Measurements from ENCODE around the gene SSTR3. TPM values are rescaled to one million over a fixed set of nuclear protein-coding genes. Genes with fewer than 3 reads are reported as not detected.

The SSTR3 gene
- total and polyA plus RNA-seq, 2 of the 4 experiments (the other 2 are of a cell fraction) = under 0.01 to 0.07 TPM

DNA sequence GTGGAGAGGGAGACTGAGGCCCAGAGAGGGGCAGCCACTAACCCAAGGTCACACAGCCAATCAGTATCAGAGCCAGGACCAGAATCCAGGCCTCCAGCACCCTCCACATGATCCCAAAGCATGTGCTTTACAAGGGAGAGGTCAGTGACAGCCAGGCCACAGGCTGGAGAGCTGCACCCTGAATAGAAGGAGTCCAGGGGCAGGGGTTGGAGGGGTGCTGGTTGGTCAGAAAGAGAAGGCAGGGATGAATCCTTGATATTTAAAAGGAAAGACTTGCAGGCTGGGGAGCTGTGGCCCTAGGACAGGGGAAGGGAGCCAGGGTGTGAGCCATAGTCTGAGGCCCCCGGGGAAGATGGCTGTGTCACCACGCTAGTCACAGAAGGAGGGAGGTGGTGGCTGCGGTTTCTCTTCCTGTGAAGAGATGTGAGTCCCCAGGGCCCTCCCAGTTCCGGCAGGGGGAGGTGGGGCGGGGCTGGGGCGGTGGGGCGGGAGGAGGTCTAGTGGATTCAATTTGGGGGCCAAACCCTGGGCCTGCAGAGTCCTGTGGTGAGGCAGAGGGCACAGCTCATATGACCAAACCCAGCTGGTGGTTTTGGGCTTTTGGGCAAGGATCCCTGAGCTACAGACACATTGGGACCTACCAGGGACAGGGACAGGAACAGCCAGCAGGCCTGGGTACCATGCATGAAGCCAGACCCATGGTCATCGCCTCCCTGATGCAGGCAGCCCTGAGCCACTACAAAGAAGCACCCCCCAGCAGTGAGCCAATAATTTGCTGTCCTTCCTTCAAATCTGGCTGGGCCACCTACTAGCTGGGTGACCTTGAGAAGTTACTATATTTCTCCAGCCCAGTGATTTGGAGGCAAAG, 17.8 kb upstream of the SSTR3 start (continued):
- TF ChIP-seq BHLHE40 (IDR thresholded peaks at IDR 0.05; ENCODE audit: low read depth, low read length) = no peak
- no peak for TF ChIP-seq MAFK (IDR thresholded peaks at IDR 0.05; ENCODE audit: low read depth, low read length)

DNA sequence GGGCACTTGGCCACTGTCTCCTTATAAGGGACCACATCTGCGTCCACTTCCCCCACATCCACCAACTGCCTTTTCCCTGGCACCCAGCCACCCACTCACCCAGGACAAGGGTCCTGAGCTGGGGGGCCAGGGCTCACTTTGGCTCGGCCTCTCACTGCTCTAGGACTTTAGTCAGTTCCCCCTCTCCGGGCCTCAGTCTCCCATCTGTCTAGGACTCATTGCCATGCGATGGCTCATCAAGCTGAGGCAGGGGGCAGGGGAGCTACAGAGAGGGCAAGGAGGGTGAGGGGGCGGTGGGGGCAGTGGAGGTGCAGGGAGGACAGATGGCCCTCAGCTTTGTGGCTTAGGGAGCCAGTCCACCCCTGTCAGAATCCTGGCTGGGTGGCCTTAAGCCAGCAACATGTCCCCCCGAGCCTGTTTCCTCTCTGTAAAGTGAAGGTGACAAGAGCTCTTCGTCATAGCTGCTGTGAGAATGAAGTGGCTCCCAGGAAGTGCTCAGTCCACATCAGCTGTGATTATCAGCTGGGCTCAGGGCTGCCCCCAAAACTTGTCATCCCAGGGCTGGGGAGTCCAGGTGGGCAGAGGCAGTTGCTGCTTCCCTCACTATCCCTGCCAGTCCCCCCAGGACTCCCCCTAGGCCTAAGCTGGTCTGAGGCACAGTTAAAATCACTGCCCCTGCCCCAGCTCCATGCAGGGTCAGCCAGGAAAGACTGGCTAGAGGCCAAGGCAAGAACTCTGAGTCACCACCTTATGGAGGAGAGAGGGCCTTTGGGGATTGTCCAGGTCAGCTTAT, 16.9 kb upstream of the SSTR3 start:
- H2BK120ac ChIP-seq (ENCODE audit: low read depth, low read length) = peak overlapping the region; percentile 79
- TF ChIP-seq, protein P1, sequence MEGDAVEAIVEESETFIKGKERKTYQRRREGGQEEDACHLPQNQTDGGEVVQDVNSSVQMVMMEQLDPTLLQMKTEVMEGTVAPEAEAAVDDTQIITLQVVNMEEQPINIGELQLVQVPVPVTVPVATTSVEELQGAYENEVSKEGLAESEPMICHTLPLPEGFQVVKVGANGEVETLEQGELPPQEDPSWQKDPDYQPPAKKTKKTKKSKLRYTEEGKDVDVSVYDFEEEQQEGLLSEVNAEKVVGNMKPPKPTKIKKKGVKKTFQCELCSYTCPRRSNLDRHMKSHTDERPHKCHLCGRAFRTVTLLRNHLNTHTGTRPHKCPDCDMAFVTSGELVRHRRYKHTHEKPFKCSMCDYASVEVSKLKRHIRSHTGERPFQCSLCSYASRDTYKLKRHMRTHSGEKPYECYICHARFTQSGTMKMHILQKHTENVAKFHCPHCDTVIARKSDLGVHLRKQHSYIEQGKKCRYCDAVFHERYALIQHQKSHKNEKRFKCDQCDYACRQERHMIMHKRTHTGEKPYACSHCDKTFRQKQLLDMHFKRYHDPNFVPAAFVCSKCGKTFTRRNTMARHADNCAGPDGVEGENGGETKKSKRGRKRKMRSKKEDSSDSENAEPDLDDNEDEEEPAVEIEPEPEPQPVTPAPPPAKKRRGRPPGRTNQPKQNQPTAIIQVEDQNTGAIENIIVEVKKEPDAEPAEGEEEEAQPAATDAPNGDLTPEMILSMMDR (conservative IDR thresholded peaks at IDR 0.05; ENCODE audit: low read depth, low read length) = no peak
- TF ChIP-seq RAD21 (IDR thresholded peaks at IDR 0.05; ENCODE audit: low read length) (no peak), MAZ (IDR thresholded peaks at IDR 0.05; ENCODE audit: borderline replicate concordance, low read depth, low read length) (0 out of 2 replicates have a peak, but pooled peaks have one; percentile 13), CEBPB (IDR thresholded peaks at IDR 0.05; ENCODE audit: low read depth, low read length) (no peak), FOS (IDR thresholded peaks at IDR 0.05; ENCODE audit: low read depth, low read length) (peak; percentile 45), SMC3 (IDR thresholded peaks at IDR 0.05; ENCODE audit: low read depth, low read length) (no peak), RCOR1 (IDR thresholded peaks at IDR 0.05; ENCODE audit: insufficient replicate concordance, low read length) (no peak)
- TF ChIP-seq, protein P2, sequence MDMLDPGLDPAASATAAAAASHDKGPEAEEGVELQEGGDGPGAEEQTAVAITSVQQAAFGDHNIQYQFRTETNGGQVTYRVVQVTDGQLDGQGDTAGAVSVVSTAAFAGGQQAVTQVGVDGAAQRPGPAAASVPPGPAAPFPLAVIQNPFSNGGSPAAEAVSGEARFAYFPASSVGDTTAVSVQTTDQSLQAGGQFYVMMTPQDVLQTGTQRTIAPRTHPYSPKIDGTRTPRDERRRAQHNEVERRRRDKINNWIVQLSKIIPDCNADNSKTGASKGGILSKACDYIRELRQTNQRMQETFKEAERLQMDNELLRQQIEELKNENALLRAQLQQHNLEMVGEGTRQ (IDR thresholded peaks at IDR 0.05; ENCODE audit: low read depth, low read length) = no peak
- dilution Hi-C loops (cut with HindIII; ENCODE audit: low sequenced_read_pairs, unreplicated experiment) = no loop called here
- CTCF ChIA-PET = interaction anchor here (0.8 to 1.3 kb wide), 3 partner anchors 10 to 33 kb away, joined by 3 read pairs; no protein-coding TSS in a partner anchor
- peak overlapping the region; percentile 88 for H2AK9ac ChIP-seq (replicated peaks; ENCODE audit: low read depth, low read length, poor library complexity)
- peak overlapping the region; percentile 37 for H3K14ac ChIP-seq (replicated peaks; ENCODE audit: low read depth, low read length)
- BruUV-seq (replicated peaks) = no TSS peak
- peak overlapping the region; percentile 90 for H3K4ac ChIP-seq (ENCODE audit: low read depth, low read length)
- peak; percentile 80 for ATAC-seq (ENCODE audit: low read depth)
- peak overlapping the region; percentile 35; the same call in 1 of the 2 replicates for H3K18ac ChIP-seq (ENCODE audit: low read depth, low read length)
- H4K20me1 ChIP-seq (ENCODE audit: insufficient read depth, low read length) = peaks cover 7% of the 10 kb centered on the region
- H4K5ac ChIP-seq (ENCODE audit: low read depth, low read length) = peak overlapping the region; percentile 49
- peak overlapping the region; percentile 88 for H2AK5ac ChIP-seq (ENCODE audit: low read depth, low read length)
- POLR2A ChIA-PET (ENCODE audit: unreplicated experiment) = no interaction called here
- H3K27ac ChIP-seq (ENCODE audit: insufficient read depth, low read length) = peak overlapping the region; percentile 15; the same call in 1 of the 2 replicates
- H3K4me1 ChIP-seq (ENCODE audit: control insufficient read depth, insufficient read depth, low read length) = peaks cover 22% of the 10 kb centered on the region
- no peak overlapping the region for H3K4me3 ChIP-seq (ENCODE audit: insufficient read depth, low read depth, low read length)
- peaks cover 0 to 7% of the 10 kb centered on the region in 2 experiments; a peak in 1 of 4 replicates for H3K79me1 ChIP-seq (ENCODE audit: low read depth in 1 of 2, low read length in 2 of 2)
- H3K9ac ChIP-seq (ENCODE audit: low read depth, low read length) = no peak overlapping the region
- WGBS, 2 experiments (ENCODE audit: extremely low coverage in 2 of 2, insufficient read length in 1 of 2) = 14% methylated on average over 1 of the region's 7 CpGs; no CpG with 5 or more reads in 1 of the 2 experiments
- peak overlapping the region; percentile 80 for H2BK20ac ChIP-seq (ENCODE audit: low read depth, low read length)
- DNase-seq = peak; percentile 87
- H2AFZ ChIP-seq (replicated peaks; ENCODE audit: low read length, poor library complexity) = peak overlapping the region; percentile 64
- peak overlapping the region; percentile 71 for H2BK5ac ChIP-seq (ENCODE audit: low read depth, low read length, poor library complexity, severe bottlenecking)
- peaks cover 15% of the 10 kb centered on the region for H3K9me1 ChIP-seq (ENCODE audit: insufficient read depth, low read length)
- peak overlapping the region; percentile 5 to 76; a peak in 2 of 4 replicates for H4K8ac ChIP-seq (ENCODE audit: low read depth in 2 of 2, low read length in 2 of 2)
- intact Hi-C loops (cut with micrococcal nuclease) = no loop called here
- H2BK15ac ChIP-seq (ENCODE audit: low read depth, low read length) = peak overlapping the region; percentile 77; the same call in 2 of the 3 replicates
- H3K27me3 ChIP-seq (ENCODE audit: control insufficient read depth, insufficient read depth, low read length) = no peaks in the 10 kb centered on the region
- no peak overlapping the region for H3K4me2 ChIP-seq (ENCODE audit: low read depth, low read length)
- in situ Hi-C loops (cut with MboI; ENCODE audit: low sequenced_read_pairs) = no loop called here
- peak overlapping the region; percentile 7 for H3K23ac ChIP-seq (ENCODE audit: low read depth, low read length)
- peak overlapping the region; percentile 77 for H4K91ac ChIP-seq (ENCODE audit: insufficient read depth, low read depth, low read length)
- peak overlapping the region; percentile 22; the same call in 1 of the 2 replicates for H3K56ac ChIP-seq (ENCODE audit: extremely low read depth, insufficient read depth, low read length)
- no peaks in the 10 kb centered on the region for H3K36me3 ChIP-seq (ENCODE audit: control insufficient read depth, insufficient read depth, low read length)
- H3K9me3 ChIP-seq (ENCODE audit: control insufficient read depth, insufficient read depth, low read length) = no peaks in the 10 kb centered on the region
